Smooth muscle cell (in vitro differentiated cells): ENCODE data around the gene PSG4. TPM values are rescaled to one million over a fixed set of nuclear protein-coding genes. Genes with fewer than 3 reads are reported as not detected.
"Not testable (repeated sequence)": the region's sequence is repeated elsewhere in the genome, so short reads cannot be mapped to it uniquely, and the experiment has no call there.

Source experiments
- DNase-seq: peaks from one replicate; lab custom pipeline; 2025; ENCODE audit not compliant: unreplicated experiment; lab: John Stamatoyannopoulos, UW
- H2AFZ ChIP-seq: fragments of 200-600 bp; sonication (generic); 2 replicates; pipeline ENCODE4 v1.6.0; 2016; ENCODE audit warnings: antibody characterized with exemption, low read depth, mild to moderate bottlenecking
- H3F3A ChIP-seq: fragments of 200-600 bp; sonication (generic); 2 replicates; pipeline ENCODE4 v1.6.0; 2017; ENCODE audit warnings: antibody characterized with exemption, low read depth
- H3K27ac ChIP-seq: fragments of 200-600 bp; sonication (generic); 2 replicates; pipeline ENCODE4 v1.5.1; 2016; ENCODE audit warnings: low read depth, mild to moderate bottlenecking
- H3K27me3 ChIP-seq: fragments of 200-600 bp; sonication (generic); 2 replicates; pipeline ENCODE4 v1.6.1; 2016; ENCODE audit warnings: low read depth, mild to moderate bottlenecking
- H3K36me3 ChIP-seq: fragments of 200-600 bp; sonication (generic); 2 replicates; pipeline ENCODE4 v1.5.1; 2016; ENCODE audit warnings: low read depth
- H3K4me1 ChIP-seq: fragments of 200-600 bp; sonication (generic); 2 replicates; pipeline ENCODE4 v1.5.1; 2016; ENCODE audit warnings: low read depth
- H3K4me2 ChIP-seq: fragments of 200-600 bp; sonication (generic); 2 replicates; pipeline ENCODE4 v1.6.0; 2016; ENCODE audit warnings: mild to moderate bottlenecking
- H3K4me3 ChIP-seq: fragments of 200-600 bp; sonication (generic); 2 replicates; pipeline ENCODE4 v1.5.1; 2016; ENCODE audit warnings: mild to moderate bottlenecking
- H3K79me2 ChIP-seq: fragments of 200-600 bp; sonication (generic); 2 replicates; pipeline ENCODE4 v1.6.0; 2016; ENCODE audit warnings: low read depth, mild to moderate bottlenecking
- H3K9ac ChIP-seq: fragments of 200-600 bp; sonication (generic); 2 replicates; pipeline ENCODE4 v1.6.0; 2016; ENCODE audit warnings: low read depth
- H3K9me3 ChIP-seq: fragments of 200-600 bp; sonication (generic); replicated peaks from 2 replicates; pipeline ENCODE4 v1.5.1; 2016; ENCODE audit warnings: low read depth
- H4K20me1 ChIP-seq: fragments of 200-600 bp; sonication (generic); 2 replicates; pipeline ENCODE4 v1.6.0; 2016; ENCODE audit warnings: low read depth
- WGBS: methylation state at CpG from one replicate; pipeline ENCODE4 v1.1.7; 2016; ENCODE audit warnings: low lambda C conversion rate; 5-methylcytosine and 5-hydroxymethylcytosine counted together
- polyA plus RNA-seq: library from polyadenylated mRNA; unstranded; fragments of >200 nt; fragmentation: Nextera tagmentation; extraction: Ambion mirVana; gene quantifications from 2 replicates; pipeline ENCODE4 v1.2.1, GENCODE V29; 2016
- total RNA-seq: library from RNA; depleted of rRNA; stranded (reverse); fragments of >200 nt; gene quantifications from 2 replicates; pipeline ENCODE4 v1.2.3, GENCODE V29; 2014
- TF ChIP-seq, protein P1 (sequence below): fragments of 200-600 bp; sonication (generic); IDR thresholded peaks from 2 replicates; pipeline ENCODE4 v1.5.1; 2017; ENCODE audit warnings: borderline replicate concordance, mild to moderate bottlenecking, antibody characterized with exemption; ENCODE audit not compliant: insufficient read depth, poor library complexity, severe bottlenecking

Gene PSG4
- total and polyA plus RNA-seq, 2 experiments from 2014 or later, result not detected

DNA sequence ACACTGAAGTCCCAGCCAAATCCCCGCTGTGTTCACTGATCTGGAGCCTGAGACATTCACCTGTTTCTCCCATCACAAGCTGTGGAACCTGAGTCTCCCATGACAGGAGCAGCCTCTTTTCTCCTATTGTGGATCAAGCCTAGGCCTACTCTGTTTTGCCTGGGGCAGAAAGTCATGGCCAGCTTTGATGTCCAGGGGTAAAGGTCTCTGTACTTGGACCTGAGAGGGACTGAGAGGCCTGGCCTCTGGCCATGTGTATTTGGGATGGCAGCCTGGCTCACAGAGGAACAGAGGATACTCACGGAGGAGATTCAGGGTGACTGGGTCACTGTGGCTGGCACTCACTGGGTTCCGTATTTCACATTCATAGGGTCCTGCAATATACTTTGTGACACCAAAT lies 26.9 kb downstream of the PSG4 start:
- H2AFZ ChIP-seq, H3K4me1 ChIP-seq, H3K79me2 ChIP-seq, H3K4me3 ChIP-seq, H3K36me3 ChIP-seq, H3F3A ChIP-seq, H3K4me2 ChIP-seq, H3K9ac ChIP-seq, H3K9me3 ChIP-seq, H3K27me3 ChIP-seq, H4K20me1 ChIP-seq, H3K27ac ChIP-seq, DNase-seq: not testable (repeated sequence)
- 84% methylated on average over 3 of the region's 3 CpGs for WGBS

DNA sequence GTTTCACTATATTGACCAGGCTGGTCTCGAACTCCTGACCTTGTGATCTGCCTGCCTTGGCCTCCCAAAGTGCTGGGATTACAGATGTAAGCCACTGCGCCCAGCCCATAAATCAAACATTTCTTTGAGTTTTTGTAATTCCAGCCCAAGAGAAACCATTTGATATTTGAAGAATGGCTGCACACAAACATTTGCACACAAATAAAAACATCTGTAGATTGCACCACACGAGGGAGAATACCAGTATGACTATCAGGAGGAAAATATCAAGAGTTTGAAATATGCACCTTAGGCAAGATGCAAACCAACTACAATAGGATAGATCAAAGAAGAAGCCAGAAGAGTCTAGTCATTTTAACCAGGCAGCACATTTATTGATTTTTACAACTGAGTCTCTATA lies 39.5 kb downstream of the PSG4 start:
- H3F3A ChIP-seq, H3K27me3 ChIP-seq, H3K9me3 ChIP-seq, H3K4me3 ChIP-seq, H3K4me1 ChIP-seq, DNase-seq, H2AFZ ChIP-seq, H3K36me3 ChIP-seq, H4K20me1 ChIP-seq, H3K9ac ChIP-seq, H3K4me2 ChIP-seq, H3K27ac ChIP-seq, H3K79me2 ChIP-seq: not testable (repeated sequence)
- 59% methylated on average over 3 of the region's 3 CpGs for WGBS

DNA sequence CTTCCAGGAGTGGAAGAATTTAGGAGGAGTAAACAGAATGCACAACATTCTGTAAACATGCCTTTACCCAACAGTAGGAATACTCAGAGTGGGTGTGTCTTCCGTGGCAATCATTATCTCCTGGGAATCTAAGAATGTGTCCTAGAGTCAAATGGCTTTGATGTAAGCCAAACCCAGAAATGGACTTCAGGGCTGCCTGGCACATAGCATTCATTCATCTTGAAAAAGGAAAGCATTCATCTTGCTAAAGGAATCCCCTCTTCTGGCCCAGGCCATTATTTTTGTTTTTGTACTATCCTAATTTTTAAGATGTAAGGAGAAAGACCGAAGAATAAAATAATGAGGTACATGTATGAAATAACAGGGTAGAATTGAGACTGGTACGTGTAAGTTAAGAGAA lies 42.3 kb downstream of the PSG4 start:
- H3K4me3 ChIP-seq, DNase-seq, H3K4me2 ChIP-seq, H3K4me1 ChIP-seq, H2AFZ ChIP-seq, H3K36me3 ChIP-seq, H3K27ac ChIP-seq, H3K9ac ChIP-seq, H3K79me2 ChIP-seq, H3K9me3 ChIP-seq, H3K27me3 ChIP-seq, H3F3A ChIP-seq, H4K20me1 ChIP-seq: not testable (repeated sequence)
- 57% methylated on average over 3 of the region's 3 CpGs for WGBS

DNA sequence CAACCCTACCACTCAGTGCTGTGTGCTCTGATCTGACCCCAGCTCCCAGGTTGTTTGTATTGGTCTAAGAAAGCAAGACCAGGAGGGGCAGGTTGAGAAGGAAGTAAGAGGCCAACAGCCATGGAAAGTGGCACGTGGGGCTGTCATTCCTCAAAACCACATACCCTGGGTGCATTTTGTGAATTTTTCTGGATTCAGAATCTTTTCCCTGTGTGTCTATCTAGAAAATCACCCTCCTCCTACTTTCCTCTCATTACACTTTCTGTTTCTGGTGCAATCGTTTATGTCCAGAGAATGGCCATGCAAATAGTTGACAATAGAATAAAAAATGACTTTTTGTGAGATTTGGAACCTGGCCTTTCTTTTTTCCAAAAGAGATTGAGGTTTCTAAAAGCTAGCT lies 43.2 kb downstream of the PSG4 start:
- not testable (repeated sequence) for H3K9ac ChIP-seq, H3K79me2 ChIP-seq, H3K9me3 ChIP-seq, H2AFZ ChIP-seq, DNase-seq, H4K20me1 ChIP-seq, H3K4me3 ChIP-seq, H3K27me3 ChIP-seq, H3K27ac ChIP-seq, H3F3A ChIP-seq, H3K4me2 ChIP-seq, H3K4me1 ChIP-seq, H3K36me3 ChIP-seq
- 38% methylated on average over 2 of the region's 2 CpGs for WGBS

DNA sequence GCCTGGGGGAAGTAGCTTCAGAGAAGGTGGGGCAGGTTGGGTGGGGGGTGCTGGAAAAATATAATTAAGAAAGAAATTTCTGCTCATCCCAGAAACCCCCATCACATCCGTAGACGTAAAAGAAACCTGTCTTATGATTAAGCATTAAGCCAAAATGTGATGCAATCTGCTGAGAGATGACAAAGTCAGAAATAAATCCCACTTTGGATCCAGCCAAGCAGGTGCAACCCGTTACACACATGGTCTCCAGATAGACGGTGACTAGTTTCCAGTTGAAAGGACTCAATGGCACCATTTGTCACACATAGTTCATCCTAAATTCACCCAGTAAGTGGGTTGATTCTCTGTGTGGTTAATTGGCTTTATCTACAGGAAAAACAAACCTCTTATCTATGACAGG lies 53.2 kb downstream of the PSG4 start:
- Histone ChIP-seq H3K79me2 (no peaks in the 10 kb centered on the region), H3K9me3 (no peaks in the 10 kb centered on the region)

DNA sequence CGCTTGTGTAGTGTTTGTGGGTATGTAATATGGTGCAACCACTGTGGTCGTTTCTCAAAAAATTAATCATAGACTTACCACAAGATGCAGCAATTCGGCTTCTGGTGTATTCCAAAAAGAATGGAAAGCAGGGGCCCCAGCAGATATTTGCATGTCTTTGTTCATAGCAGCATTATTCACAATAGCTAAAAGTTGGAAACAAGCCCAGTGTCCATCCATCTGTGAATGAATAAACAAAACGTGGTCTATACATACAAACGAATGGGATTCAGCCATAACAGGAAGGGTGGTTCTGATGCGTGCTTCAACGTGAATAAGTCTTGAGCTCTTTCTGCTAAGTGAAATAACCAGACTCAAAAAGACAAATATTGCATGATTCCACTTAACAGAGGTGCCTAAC lies 55.6 kb downstream of the PSG4 start:
- DNase-seq, H3K9ac ChIP-seq, H3K79me2 ChIP-seq, H3K27me3 ChIP-seq, H4K20me1 ChIP-seq, H3K9me3 ChIP-seq, H3K4me3 ChIP-seq, H3F3A ChIP-seq, H3K4me1 ChIP-seq, H3K4me2 ChIP-seq, H2AFZ ChIP-seq, H3K27ac ChIP-seq, H3K36me3 ChIP-seq: not testable (repeated sequence)
- 66% methylated on average over 7 of the region's 7 CpGs for WGBS

More for the DNA sequence above, 53.2 kb downstream of the PSG4 start:
- TF ChIP-seq, protein P1, sequence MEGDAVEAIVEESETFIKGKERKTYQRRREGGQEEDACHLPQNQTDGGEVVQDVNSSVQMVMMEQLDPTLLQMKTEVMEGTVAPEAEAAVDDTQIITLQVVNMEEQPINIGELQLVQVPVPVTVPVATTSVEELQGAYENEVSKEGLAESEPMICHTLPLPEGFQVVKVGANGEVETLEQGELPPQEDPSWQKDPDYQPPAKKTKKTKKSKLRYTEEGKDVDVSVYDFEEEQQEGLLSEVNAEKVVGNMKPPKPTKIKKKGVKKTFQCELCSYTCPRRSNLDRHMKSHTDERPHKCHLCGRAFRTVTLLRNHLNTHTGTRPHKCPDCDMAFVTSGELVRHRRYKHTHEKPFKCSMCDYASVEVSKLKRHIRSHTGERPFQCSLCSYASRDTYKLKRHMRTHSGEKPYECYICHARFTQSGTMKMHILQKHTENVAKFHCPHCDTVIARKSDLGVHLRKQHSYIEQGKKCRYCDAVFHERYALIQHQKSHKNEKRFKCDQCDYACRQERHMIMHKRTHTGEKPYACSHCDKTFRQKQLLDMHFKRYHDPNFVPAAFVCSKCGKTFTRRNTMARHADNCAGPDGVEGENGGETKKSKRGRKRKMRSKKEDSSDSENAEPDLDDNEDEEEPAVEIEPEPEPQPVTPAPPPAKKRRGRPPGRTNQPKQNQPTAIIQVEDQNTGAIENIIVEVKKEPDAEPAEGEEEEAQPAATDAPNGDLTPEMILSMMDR, result no peak
- Histone ChIP-seq H3K4me2 (no peak overlapping the region), H3K4me1 (no peaks in the 10 kb centered on the region), H3K27ac (no peak overlapping the region), H3K9ac (no peak overlapping the region), H2AFZ (no peak overlapping the region), H3K36me3 (no peaks in the 10 kb centered on the region), H4K20me1 (no peaks in the 10 kb centered on the region), H3K27me3 (no peaks in the 10 kb centered on the region), H3K4me3 (no peak overlapping the region), H3F3A (no peaks in the 10 kb centered on the region)
- no peak for DNase-seq
- 71% methylated on average over 4 of the region's 4 CpGs for WGBS
